Activated B cell treated with CpG ODN at 0.5 μM for 24 hours (primary cell): ENCODE data around the gene VWA8. TPM values are rescaled to one million over a fixed set of nuclear protein-coding genes. Genes with fewer than 3 reads are reported as not detected.
"Not testable (repeated sequence)": the region's sequence is repeated elsewhere in the genome, so short reads cannot be mapped to it uniquely, and the experiment has no call there.

Source experiments
- ATAC-seq: fragments of 200-7000 bp; cut with Tn5 transposase; one replicate; pipeline ENCODE4 v1.10.0; 2021; ENCODE audit warnings: low read depth, mild to moderate bottlenecking, moderate library complexity
- CTCF ChIA-PET: fragments of 350-600 bp; sonication (Branson Sonifier 250); formaldehyde crosslinking; loops from one replicate; lab custom pipeline; 2021; ENCODE audit warnings: antibody characterized with exemption; lab: Charles Lee
- POLR2A ChIA-PET: fragments of 350-600 bp; sonication (Branson Sonifier 250); formaldehyde crosslinking; loops from one replicate; lab custom pipeline; 2021; ENCODE audit warnings: antibody characterized with exemption; lab: Charles Lee
- DNase-seq: peaks from one replicate; pipeline ENCODE4 v3.0.0; 2022
- H3K27ac Mint-ChIP-seq: one replicate; pipeline ENCODE4 v1.8.0; 2020; ENCODE audit warnings: mixed read lengths
- H3K27me3 Mint-ChIP-seq: one replicate; pipeline ENCODE4 v1.8.0; 2021; ENCODE audit warnings: mixed read lengths
- H3K36me3 Mint-ChIP-seq: one replicate; pipeline ENCODE4 v1.8.0; 2021; ENCODE audit warnings: low read depth, mixed read lengths
- H3K4me1 Mint-ChIP-seq: one replicate; pipeline ENCODE4 v1.8.0; 2021; ENCODE audit warnings: mixed read lengths
- H3K4me3 Mint-ChIP-seq: one replicate; pipeline ENCODE4 v1.8.0; 2020; ENCODE audit warnings: mild to moderate bottlenecking, mixed read lengths
- H3K9me3 Mint-ChIP-seq: one replicate; pipeline ENCODE4 v1.8.0; 2020; ENCODE audit warnings: mixed read lengths
- CTCF ChIP-seq: fragments of 200-600 bp; IDR thresholded peaks from one replicate; pipeline ENCODE4 v1.8.0; 2022; ENCODE audit warnings: antibody characterized with exemption, mild to moderate bottlenecking
- intact Hi-C: fragments of 100-400 bp; cut with micrococcal nuclease; formaldehyde crosslinking; loops from one replicate; pipeline ENCODE4 v1.15.1; 2024
- total RNA-seq: library from RNA; stranded (reverse); gene quantifications from 2 replicates; pipeline ENCODE4 v1.2.3, GENCODE V29; 2022

VWA8 gene
- total RNA-seq, 1 donor from 2014 or later: 21.7 TPM

GRCh38 chr13:41812237-41812636 is 148.7 kb downstream of the VWA8 start:
- ATAC-seq (no peak), DNase-seq (no peak)
- no peaks in the 10 kb centered on the region for H3K9me3 Mint-ChIP-seq
- intact Hi-C loops: no loop called here
- H3K27ac Mint-ChIP-seq: no peak overlapping the region
- no peak for TF ChIP-seq CTCF
- peaks cover 32% of the 10 kb centered on the region for H3K4me1 Mint-ChIP-seq
- no peak overlapping the region for H3K4me3 Mint-ChIP-seq
- ChIA-PET POLR2A (no interaction called here), CTCF (no interaction called here)
- H3K36me3 Mint-ChIP-seq: peaks cover 57% of the 10 kb centered on the region
- no peaks in the 10 kb centered on the region for H3K27me3 Mint-ChIP-seq

- H3K36me3 Mint-ChIP-seq: peaks cover 60% of the 10 kb centered on the region
- ATAC-seq: no peak
- no peak for DNase-seq
- intact Hi-C loops: no loop called here
- no peak for TF ChIP-seq CTCF
- H3K4me1 Mint-ChIP-seq: peaks cover 32% of the 10 kb centered on the region
- no peaks in the 10 kb centered on the region for H3K27me3 Mint-ChIP-seq
- H3K4me3 Mint-ChIP-seq: no peak overlapping the region
- H3K27ac Mint-ChIP-seq: no peak overlapping the region
- ChIA-PET CTCF (no interaction called here), POLR2A (no interaction called here)
- no peaks in the 10 kb centered on the region for H3K9me3 Mint-ChIP-seq
These were observed 149.3 kb downstream of the VWA8 start for GRCh38 chr13:41811588-41812021.

- intact Hi-C loops: no loop called here
- Mint-ChIP-seq H3K27ac (no peak overlapping the region), H3K27me3 (no peaks in the 10 kb centered on the region), H3K9me3 (no peaks in the 10 kb centered on the region), H3K36me3 (peaks cover 58% of the 10 kb centered on the region), H3K4me1 (peaks cover 32% of the 10 kb centered on the region), H3K4me3 (peak overlapping the region; percentile 12)
- DNase-seq (no peak), ATAC-seq (no peak)
- ChIA-PET POLR2A (no interaction called here), CTCF (no interaction called here)
- TF ChIP-seq CTCF: no peak
These were observed 150.9 kb downstream of the VWA8 start for GRCh38 chr13:41809962-41810361.

GRCh38 chr13:41803445-41803735 is 157.5 kb downstream of the VWA8 start:
- ATAC-seq, H3K27ac Mint-ChIP-seq, H3K9me3 Mint-ChIP-seq, CTCF ChIA-PET, H3K4me3 Mint-ChIP-seq, intact Hi-C loops, H3K4me1 Mint-ChIP-seq, H3K27me3 Mint-ChIP-seq, DNase-seq, POLR2A ChIA-PET: not testable (repeated sequence)
- peaks cover 70% of the 10 kb centered on the region for H3K36me3 Mint-ChIP-seq

GRCh38 chr13:41802684-41803444 is 158.0 kb downstream of the VWA8 start:
- TF ChIP-seq CTCF: no peak
- peaks cover 67% of the 10 kb centered on the region for H3K36me3 Mint-ChIP-seq
- ChIA-PET CTCF (no interaction called here), POLR2A (no interaction called here)
- intact Hi-C loops: no loop called here
- no peak overlapping the region for H3K27ac Mint-ChIP-seq
- ATAC-seq (no peak), DNase-seq (no peak)
- peaks cover 9% of the 10 kb centered on the region for H3K9me3 Mint-ChIP-seq
- H3K4me1 Mint-ChIP-seq: no peaks in the 10 kb centered on the region
- H3K4me3 Mint-ChIP-seq: no peak overlapping the region
- H3K27me3 Mint-ChIP-seq: no peaks in the 10 kb centered on the region
